ENCODE data around the gene PTPN14. TPM values are rescaled to one million over a fixed set of nuclear protein-coding genes. Genes with fewer than 3 reads are reported as not detected.

PTPN14 gene
- polyA plus RNA-seq, 1 experiment: 29.4 TPM

GRCh38 chr1:214349781-214350180, 201.6 kb downstream of the PTPN14 start:
- ChIA-PET CTCF (interaction anchor here (0.9 to 1.8 kb wide), 8 partner anchors 10 to 235 kb away, joined by 3 to 10 read pairs (median 4); no protein-coding TSS in a partner anchor), POLR2A (interaction anchor here (0.7 kb wide), 1 partner anchor 1696 kb away, joined by 3 read pairs; no protein-coding TSS in a partner anchor)
- Histone ChIP-seq H3K36me3 (ENCODE audit: control insufficient read depth, insufficient read depth, low read length) (peaks cover 6% of the 10 kb centered on the region; the same call in 1 of the 2 replicates), H3K4me3 (ENCODE audit: low read depth, low read length) (no peak overlapping the region), H3K27me3 (ENCODE audit: control insufficient read depth, insufficient read depth, low read length) (no peaks in the 10 kb centered on the region)
- DNase-seq (ENCODE audit: low read depth): no peak
- no peak for TF ChIP-seq CTCF (IDR thresholded peaks at IDR 0.05; ENCODE audit: insufficient read depth, low read depth, low read length)

GRCh38 chr1:214349008-214349407, 202.4 kb downstream of the PTPN14 start:
- CTCF ChIA-PET: interaction anchor here (0.9 to 1.8 kb wide), 4 partner anchors 12 to 236 kb away, joined by 3 to 10 read pairs (median 6); no protein-coding TSS in a partner anchor
- H3K27me3 ChIP-seq (ENCODE audit: control insufficient read depth, insufficient read depth, low read length): no peaks in the 10 kb centered on the region
- TF ChIP-seq CTCF (IDR thresholded peaks at IDR 0.05; ENCODE audit: insufficient read depth, low read depth, low read length): no peak
- H3K4me3 ChIP-seq (ENCODE audit: low read depth, low read length): no peak overlapping the region
- POLR2A ChIA-PET: no interaction called here
- no peak for DNase-seq (ENCODE audit: low read depth)
- peaks cover 6% of the 10 kb centered on the region; the same call in 1 of the 2 replicates for H3K36me3 ChIP-seq (ENCODE audit: control insufficient read depth, insufficient read depth, low read length)

GRCh38 chr1:214344897-214345296, 206.5 kb downstream of the PTPN14 start:
- CTCF ChIA-PET: interaction anchor here (0.6 to 3.1 kb wide), 7 partner anchors 9 to 307 kb away, joined by 3 to 12 read pairs (median 4); no protein-coding TSS in a partner anchor
- no peak for DNase-seq (ENCODE audit: low read depth)
- POLR2A ChIA-PET: no interaction called here
- no peak for TF ChIP-seq CTCF (IDR thresholded peaks at IDR 0.05; ENCODE audit: insufficient read depth, low read depth, low read length)
- peaks cover 3% of the 10 kb centered on the region for H3K36me3 ChIP-seq (ENCODE audit: control insufficient read depth, insufficient read depth, low read length)
- H3K4me3 ChIP-seq (ENCODE audit: low read depth, low read length): no peak overlapping the region
- no peaks in the 10 kb centered on the region for H3K27me3 ChIP-seq (ENCODE audit: control insufficient read depth, insufficient read depth, low read length)

GRCh38 chr1:214342525-214342924, 208.9 kb downstream of the PTPN14 start:
- no peak for TF ChIP-seq CTCF (IDR thresholded peaks at IDR 0.05; ENCODE audit: insufficient read depth, low read depth, low read length)
- Histone ChIP-seq H3K36me3 (ENCODE audit: control insufficient read depth, insufficient read depth, low read length) (peaks cover 1% of the 10 kb centered on the region), H3K4me3 (ENCODE audit: low read depth, low read length) (no peak overlapping the region), H3K27me3 (ENCODE audit: control insufficient read depth, insufficient read depth, low read length) (no peaks in the 10 kb centered on the region)
- DNase-seq (ENCODE audit: low read depth): no peak
- CTCF ChIA-PET: interaction anchor here (1.1 to 4.0 kb wide), 3 partner anchors 10 to 285 kb away, joined by 3 to 20 read pairs (median 5); no protein-coding TSS in a partner anchor
- POLR2A ChIA-PET: no interaction called here

GRCh38 chr1:214341932-214342331, 209.5 kb downstream of the PTPN14 start:
- no peak overlapping the region for H3K4me3 ChIP-seq (ENCODE audit: low read depth, low read length)
- ChIA-PET POLR2A (no interaction called here), CTCF (interaction anchor here (1.1 to 4.0 kb wide), 5 partner anchors 10 to 286 kb away, joined by 3 to 20 read pairs (median 3); no protein-coding TSS in a partner anchor)
- no peaks in the 10 kb centered on the region for H3K27me3 ChIP-seq (ENCODE audit: control insufficient read depth, insufficient read depth, low read length)
- TF ChIP-seq CTCF (IDR thresholded peaks at IDR 0.05; ENCODE audit: insufficient read depth, low read depth, low read length): no peak
- H3K36me3 ChIP-seq (ENCODE audit: control insufficient read depth, insufficient read depth, low read length): peaks cover 4% of the 10 kb centered on the region
- DNase-seq (ENCODE audit: low read depth): no peak

Measured in BJ (cell line).